HFF-Myc (cell line): ENCODE measurements around the gene DDX39A.
"Not testable (repeated sequence)": the region's sequence is repeated elsewhere in the genome, so short reads cannot be mapped to it uniquely, and the experiment has no call there.

Experiments used
- DNase-seq: peaks from one replicate; pipeline ENCODE4 v3.0.0-alpha.2; 2011; ENCODE audit warnings: low read depth; ENCODE audit errors: extremely low read depth
- H3K4me3 ChIP-seq: replicated peaks from 2 replicates; pipeline ENCODE4 v1.5.1; 2011; ENCODE audit warnings: low read depth, mild to moderate bottlenecking, control low read depth, low read length
- CTCF ChIP-seq: IDR thresholded peaks from 2 replicates; pipeline ENCODE4 v1.5.1; 2012; ENCODE audit warnings: mild to moderate bottlenecking, low read depth, low read length, control low read depth; ENCODE audit errors: missing control alignments

DDX39A gene

DNA sequence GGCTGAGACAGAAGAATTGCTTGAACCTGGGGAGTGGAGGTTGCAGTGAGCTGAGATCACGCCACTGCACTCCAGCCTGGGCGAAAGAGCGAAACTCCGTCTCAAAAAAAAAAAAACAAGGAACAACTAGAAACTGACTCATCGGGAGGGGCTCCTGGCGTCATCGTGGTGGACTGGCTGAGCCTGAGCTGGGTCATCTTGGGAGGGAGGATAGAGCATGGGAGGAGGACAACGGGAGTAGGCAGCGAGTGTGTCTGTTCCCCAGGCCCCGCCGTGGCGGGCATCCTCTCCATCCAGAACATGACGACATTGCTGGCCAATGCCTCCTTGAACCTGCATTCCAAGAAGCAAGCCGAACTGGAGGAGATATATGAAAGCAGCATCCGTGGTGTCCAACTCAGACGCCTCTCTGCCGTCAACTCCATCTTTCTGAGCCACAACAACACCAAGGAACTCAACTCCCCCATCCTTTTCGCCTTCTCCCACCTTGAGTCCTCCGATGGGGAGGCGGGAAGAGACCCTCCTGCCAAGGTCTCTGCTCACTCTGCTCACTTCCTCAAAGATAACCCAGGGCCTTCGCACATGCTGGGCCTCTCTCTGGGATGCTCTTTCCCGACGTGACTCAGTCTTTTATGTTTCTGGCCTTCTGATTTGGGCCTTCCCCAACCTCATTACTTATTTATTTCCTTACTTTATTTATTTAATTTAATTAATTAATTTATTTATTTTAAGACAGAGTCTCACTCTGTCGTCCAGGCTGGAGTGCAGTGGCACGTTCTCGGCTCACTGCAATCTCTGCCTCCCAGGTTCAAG, 16.6 kb downstream of the DDX39A start:
- no peak for DNase-seq
- TF ChIP-seq CTCF, result no peak
- no peak overlapping the region for H3K4me3 ChIP-seq

DNA sequence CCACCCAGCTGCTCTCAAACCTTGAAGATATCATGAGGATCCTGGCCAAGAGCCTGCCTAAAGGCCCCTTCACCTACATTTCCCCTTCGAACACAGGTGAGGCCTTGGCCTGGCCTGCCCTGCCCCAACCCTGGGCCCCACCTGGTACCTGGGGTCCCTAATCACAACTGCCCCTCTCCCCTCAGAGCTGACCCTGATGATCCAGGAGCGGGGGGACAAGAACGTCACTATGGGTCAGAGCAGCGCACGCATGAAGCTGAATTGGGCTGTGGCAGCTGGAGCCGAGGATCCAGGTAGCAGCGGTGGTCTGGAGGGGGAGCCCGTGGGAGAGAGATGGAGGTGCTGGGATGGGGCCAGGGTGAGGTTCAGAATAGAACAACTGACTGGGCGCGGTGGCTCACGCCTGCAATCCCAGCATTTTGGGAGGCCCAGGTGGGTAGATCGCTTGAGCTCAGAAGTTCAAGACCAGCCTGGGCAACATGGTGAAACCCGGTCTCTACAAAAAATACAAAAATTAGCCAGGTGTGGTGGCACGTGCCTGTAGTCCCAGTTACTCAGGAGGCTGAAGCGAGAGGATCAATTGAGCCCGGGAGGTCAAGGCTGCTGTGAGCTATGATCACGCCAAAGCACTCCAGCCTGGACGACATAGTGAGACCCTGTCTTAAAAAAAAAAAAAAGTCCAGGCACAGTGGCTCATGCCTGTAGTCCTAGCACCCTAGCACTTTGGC, 17.5 kb downstream of the DDX39A start:
- DNase-seq, result no peak
- H3K4me3 ChIP-seq, result no peak overlapping the region
- no peak for TF ChIP-seq CTCF

GRCh38 chr19:14400951-14401431, 18.1 kb downstream of the DDX39A start:
- H3K4me3 ChIP-seq, result no peak overlapping the region
- no peak for TF ChIP-seq CTCF
- DNase-seq, result no peak

GRCh38 chr19:14397168-14397567, 22.0 kb downstream of the DDX39A start:
- H3K4me3 ChIP-seq, result not testable (repeated sequence)

DNA sequence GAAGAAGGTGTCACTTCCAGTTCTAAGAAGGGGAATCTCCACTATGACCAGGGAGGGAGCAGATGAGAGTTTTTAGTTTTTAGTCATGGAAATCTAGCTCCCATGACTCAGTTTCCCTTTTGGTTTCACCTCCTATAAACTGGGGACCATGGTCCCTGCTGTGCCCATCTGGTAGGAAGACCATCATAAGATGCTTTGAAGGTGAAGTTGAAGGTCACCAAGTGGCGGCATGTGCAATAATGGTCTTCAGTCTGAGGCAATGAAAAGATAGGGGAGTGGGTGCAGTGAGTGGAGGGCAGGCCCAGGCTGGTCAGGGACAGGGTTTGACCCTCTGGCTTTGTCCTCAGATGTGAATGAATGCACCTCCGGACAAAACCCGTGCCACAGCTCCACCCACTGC, 22.4 kb downstream of the DDX39A start:
- not testable (repeated sequence) for DNase-seq, H3K4me3 ChIP-seq

More at GRCh38 chr19:14397168-14397567, 22.0 kb downstream of the DDX39A start:
- not testable (repeated sequence) for DNase-seq

- no peak overlapping the region for H3K4me3 ChIP-seq
- TF ChIP-seq CTCF, result no peak
- no peak for DNase-seq
These were observed 23.3 kb downstream of the DDX39A start for GRCh38 chr19:14395710-14396336.

DNA sequence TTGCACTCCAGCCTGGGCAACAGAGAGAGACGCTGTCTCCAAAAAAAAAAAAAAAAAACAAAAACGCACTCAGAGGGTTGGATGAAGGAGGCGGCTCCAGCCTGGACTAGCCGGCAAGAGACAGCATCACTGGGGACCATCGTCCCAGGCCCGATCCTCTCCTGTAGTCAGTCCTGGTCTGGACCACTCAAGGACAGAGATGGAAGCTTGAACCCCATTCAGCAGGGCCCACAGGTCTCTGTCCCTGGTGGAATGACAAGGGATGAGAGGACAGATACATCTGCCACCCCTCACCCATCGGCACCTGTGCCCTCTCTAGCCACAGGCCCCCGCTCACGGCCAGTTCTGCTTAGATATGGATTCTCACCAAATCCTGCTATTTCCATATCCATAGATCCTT, 23.9 kb downstream of the DDX39A start:
- TF ChIP-seq CTCF, result no peak
- no peak overlapping the region for H3K4me3 ChIP-seq
- no peak for DNase-seq
